ENCODE results near the gene TBX3.
A peak's percentile ranks its signal among the peaks of the same experiment; 100 is the strongest.

DNA sequence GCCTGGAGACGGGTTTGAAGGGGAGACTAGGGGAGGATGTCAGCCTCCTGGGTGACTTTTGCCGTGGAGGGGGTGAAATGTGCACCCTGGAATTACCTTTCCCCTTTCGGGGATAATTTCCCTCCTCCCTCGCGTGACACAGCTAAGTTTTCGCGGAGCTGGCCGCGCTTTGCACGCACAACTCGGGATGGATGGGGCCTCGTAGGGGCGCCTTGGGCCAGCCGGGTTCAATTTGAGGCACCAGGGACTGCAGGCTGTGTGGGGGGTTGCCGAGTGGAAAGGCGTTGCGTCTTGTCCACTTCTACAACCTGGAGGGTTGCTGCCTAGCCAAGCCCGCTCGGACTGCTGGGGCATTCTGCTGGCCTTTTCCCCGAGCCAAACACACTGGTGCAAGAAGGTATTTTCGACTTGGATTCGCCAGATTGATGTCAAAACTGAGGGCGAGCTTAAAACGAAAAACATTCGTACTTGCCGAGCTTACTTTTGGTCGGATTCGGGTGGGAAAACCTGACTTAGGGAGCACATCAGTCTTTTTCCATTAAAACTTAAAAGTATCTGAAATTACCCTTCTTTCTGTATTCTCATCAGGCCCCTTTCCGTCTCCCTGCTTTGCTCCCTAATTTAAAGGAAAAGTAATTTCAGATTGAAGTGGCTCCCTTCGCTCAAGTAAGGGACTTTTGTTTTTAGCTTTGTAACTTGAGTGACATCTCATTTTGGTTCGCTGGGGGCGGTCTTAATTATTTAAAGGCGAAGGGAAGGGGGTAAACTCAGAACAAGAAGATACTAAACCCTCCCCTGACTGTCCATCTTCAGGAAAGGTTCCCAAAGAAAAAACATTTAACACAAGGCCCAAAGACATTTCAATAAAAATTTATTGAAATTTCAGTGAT lies 14.3 kb downstream of the TBX3 start:
- TF ChIP-seq, protein P1, sequence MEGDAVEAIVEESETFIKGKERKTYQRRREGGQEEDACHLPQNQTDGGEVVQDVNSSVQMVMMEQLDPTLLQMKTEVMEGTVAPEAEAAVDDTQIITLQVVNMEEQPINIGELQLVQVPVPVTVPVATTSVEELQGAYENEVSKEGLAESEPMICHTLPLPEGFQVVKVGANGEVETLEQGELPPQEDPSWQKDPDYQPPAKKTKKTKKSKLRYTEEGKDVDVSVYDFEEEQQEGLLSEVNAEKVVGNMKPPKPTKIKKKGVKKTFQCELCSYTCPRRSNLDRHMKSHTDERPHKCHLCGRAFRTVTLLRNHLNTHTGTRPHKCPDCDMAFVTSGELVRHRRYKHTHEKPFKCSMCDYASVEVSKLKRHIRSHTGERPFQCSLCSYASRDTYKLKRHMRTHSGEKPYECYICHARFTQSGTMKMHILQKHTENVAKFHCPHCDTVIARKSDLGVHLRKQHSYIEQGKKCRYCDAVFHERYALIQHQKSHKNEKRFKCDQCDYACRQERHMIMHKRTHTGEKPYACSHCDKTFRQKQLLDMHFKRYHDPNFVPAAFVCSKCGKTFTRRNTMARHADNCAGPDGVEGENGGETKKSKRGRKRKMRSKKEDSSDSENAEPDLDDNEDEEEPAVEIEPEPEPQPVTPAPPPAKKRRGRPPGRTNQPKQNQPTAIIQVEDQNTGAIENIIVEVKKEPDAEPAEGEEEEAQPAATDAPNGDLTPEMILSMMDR (IDR thresholded peaks at IDR 0.05): no peak
- TF ChIP-seq POLR2A (IDR thresholded peaks at IDR 0.05) (peak in 1 of 4 donors; percentile 10), POLR2AphosphoS5 (IDR thresholded peaks at IDR 0.05) (no peak), EP300 (IDR thresholded peaks at IDR 0.05) (peak in 1 of 4 donors; percentile 50)
